DOHH2 (cell line): ENCODE data around the gene PLXND1.

Experiments
- H3F3A ChIP-seq: fragments of 200-600 bp; sonication (generic), shearing (Covaris generic); 2 replicates; pipeline ENCODE4 v1.6.0; 2016; ENCODE audit warnings: antibody characterized with exemption, mild to moderate bottlenecking; ENCODE audit not compliant: control insufficient read depth, insufficient read depth
- H3K27ac ChIP-seq: fragments of 200-600 bp; sonication (generic); 2 replicates; pipeline ENCODE4 v1.5.1; 2014; ENCODE audit warnings: low read depth, mild to moderate bottlenecking, low read length, moderate library complexity
- H3K27me3 ChIP-seq: fragments of 200-600 bp; sonication (generic); 2 replicates; pipeline ENCODE4 v1.6.1; 2014; ENCODE audit warnings: mild to moderate bottlenecking, low read length, mixed read lengths; ENCODE audit not compliant: control insufficient read depth
- H3K36me3 ChIP-seq: fragments of 200-600 bp; sonication (generic); 2 replicates; pipeline ENCODE4 v1.6.1; 2014; ENCODE audit warnings: mild to moderate bottlenecking, low read length, moderate library complexity, mixed read lengths; ENCODE audit not compliant: control insufficient read depth
- H3K4me1 ChIP-seq: fragments of 200-600 bp; sonication (generic); 2 replicates; pipeline ENCODE4 v1.6.1; 2014; ENCODE audit warnings: mild to moderate bottlenecking, low read length, mixed read lengths; ENCODE audit not compliant: control insufficient read depth
- H3K4me2 ChIP-seq: fragments of 200-600 bp; sonication (generic); 2 replicates; pipeline ENCODE4 v1.6.0; 2014; ENCODE audit warnings: mild to moderate bottlenecking, low read length, moderate library complexity
- H3K4me3 ChIP-seq: fragments of 200-600 bp; sonication (generic); 2 replicates; pipeline ENCODE4 v1.5.1; 2014; ENCODE audit warnings: mild to moderate bottlenecking, low read length, mixed read lengths
- H3K79me2 ChIP-seq: fragments of 200-600 bp; sonication (generic); 2 replicates; pipeline ENCODE4 v1.6.1; 2014; ENCODE audit warnings: mild to moderate bottlenecking, low read length, mixed read lengths; ENCODE audit not compliant: control insufficient read depth
- H3K9me2 ChIP-seq: fragments of 200-600 bp; sonication (generic); replicated peaks from 2 replicates; pipeline ENCODE4 v1.6.1; 2014; ENCODE audit warnings: mild to moderate bottlenecking, low read length, mixed read lengths; ENCODE audit not compliant: control insufficient read depth
- H3K9me3 ChIP-seq: fragments of 200-600 bp; sonication (generic); 2 replicates; pipeline ENCODE4 v1.6.1; 2014; ENCODE audit warnings: antibody characterized with exemption, low read length, mixed read lengths; ENCODE audit not compliant: control insufficient read depth, insufficient read depth
- H4K20me1 ChIP-seq: fragments of 200-600 bp; sonication (generic); 2 replicates; pipeline ENCODE4 v1.6.0; 2014; ENCODE audit warnings: low read depth, mild to moderate bottlenecking, antibody characterized with exemption, low read length, moderate library complexity; ENCODE audit not compliant: control insufficient read depth, insufficient read depth
- CTCF ChIP-seq: fragments of 200-600 bp; sonication (generic); IDR thresholded peaks from one replicate; pipeline ENCODE4 v1.5.1; 2014; ENCODE audit warnings: antibody characterized with exemption, mild to moderate bottlenecking, low read depth, low read length; ENCODE audit not compliant: poor library complexity, severe bottlenecking
- EZH2phosphoT487 ChIP-seq: fragments of 200-600 bp; sonication (generic); IDR thresholded peaks from 2 replicates; pipeline ENCODE4 v1.6.1; 2017; ENCODE audit warnings: borderline replicate concordance, mild to moderate bottlenecking, antibody characterized with exemption, low read length, moderate library complexity, mixed read lengths

PLXND1 gene

GRCh38 chr3:129599607-129600006, 6.9 kb downstream of the PLXND1 start:
- Histone ChIP-seq H3K4me3 (no peak overlapping the region), H3K27ac (no peak overlapping the region), H3F3A (no peaks in the 10 kb centered on the region), H3K36me3 (no peaks in the 10 kb centered on the region), H3K79me2 (no peaks in the 10 kb centered on the region), H3K9me2 (no peaks in the 10 kb centered on the region), H3K4me1 (no peaks in the 10 kb centered on the region), H3K4me2 (no peak overlapping the region), H3K27me3 (peaks cover 3% of the 10 kb centered on the region; the same call in 1 of the 2 replicates), H3K9me3 (no peaks in the 10 kb centered on the region), H4K20me1 (no peaks in the 10 kb centered on the region)
- no peak for TF ChIP-seq CTCF
- TF ChIP-seq EZH2phosphoT487: no peak

- Histone ChIP-seq H3K9me2 (no peaks in the 10 kb centered on the region), H3K36me3 (no peaks in the 10 kb centered on the region), H4K20me1 (no peaks in the 10 kb centered on the region), H3F3A (no peaks in the 10 kb centered on the region), H3K4me3 (no peak overlapping the region), H3K9me3 (no peaks in the 10 kb centered on the region), H3K79me2 (no peaks in the 10 kb centered on the region), H3K27ac (no peak overlapping the region), H3K27me3 (peaks cover 2% of the 10 kb centered on the region; the same call in 1 of the 2 replicates), H3K4me2 (no peak overlapping the region), H3K4me1 (no peaks in the 10 kb centered on the region)
- no peak for TF ChIP-seq CTCF
- TF ChIP-seq EZH2phosphoT487: no peak
Measured at GRCh38 chr3:129599073-129599472, 7.4 kb downstream of the PLXND1 start.

GRCh38 chr3:129598484-129598883, 8.0 kb downstream of the PLXND1 start:
- H3K4me3 ChIP-seq: no peak overlapping the region
- H3K27ac ChIP-seq: no peak overlapping the region
- TF ChIP-seq CTCF: no peak
- no peak for TF ChIP-seq EZH2phosphoT487
- H3F3A ChIP-seq: no peaks in the 10 kb centered on the region
- no peaks in the 10 kb centered on the region for H3K9me2 ChIP-seq
- H3K79me2 ChIP-seq: no peaks in the 10 kb centered on the region
- no peaks in the 10 kb centered on the region for H4K20me1 ChIP-seq
- no peaks in the 10 kb centered on the region for H3K36me3 ChIP-seq
- H3K4me2 ChIP-seq: no peak overlapping the region
- H3K27me3 ChIP-seq: peaks cover 8% of the 10 kb centered on the region
- H3K9me3 ChIP-seq: no peaks in the 10 kb centered on the region
- peaks cover 5% of the 10 kb centered on the region for H3K4me1 ChIP-seq

- no peaks in the 10 kb centered on the region for H3K36me3 ChIP-seq
- no peak overlapping the region for H3K4me3 ChIP-seq
- no peak overlapping the region for H3K4me2 ChIP-seq
- no peaks in the 10 kb centered on the region for H3F3A ChIP-seq
- TF ChIP-seq EZH2phosphoT487 (no peak), CTCF (no peak)
- H3K9me2 ChIP-seq: no peaks in the 10 kb centered on the region
- H3K27ac ChIP-seq: no peak overlapping the region
- H3K4me1 ChIP-seq: peaks cover 7% of the 10 kb centered on the region
- H4K20me1 ChIP-seq: no peaks in the 10 kb centered on the region
- H3K27me3 ChIP-seq: peaks cover 13% of the 10 kb centered on the region
- H3K79me2 ChIP-seq: no peaks in the 10 kb centered on the region
- no peaks in the 10 kb centered on the region for H3K9me3 ChIP-seq
Measured at GRCh38 chr3:129598000-129598381, 8.5 kb downstream of the PLXND1 start.
